ENCODE data around the gene DNAJB11. TPM values are rescaled to one million over a fixed set of nuclear protein-coding genes. Genes with fewer than 3 reads are reported as not detected.
"Not testable (repeated sequence)": the region's sequence is repeated elsewhere in the genome, so short reads cannot be mapped to it uniquely, and the experiment has no call there.

DNAJB11 gene
- polyA plus RNA-seq, 3 donors: 23.6 to 44.9 (median 40.7) TPM

DNA sequence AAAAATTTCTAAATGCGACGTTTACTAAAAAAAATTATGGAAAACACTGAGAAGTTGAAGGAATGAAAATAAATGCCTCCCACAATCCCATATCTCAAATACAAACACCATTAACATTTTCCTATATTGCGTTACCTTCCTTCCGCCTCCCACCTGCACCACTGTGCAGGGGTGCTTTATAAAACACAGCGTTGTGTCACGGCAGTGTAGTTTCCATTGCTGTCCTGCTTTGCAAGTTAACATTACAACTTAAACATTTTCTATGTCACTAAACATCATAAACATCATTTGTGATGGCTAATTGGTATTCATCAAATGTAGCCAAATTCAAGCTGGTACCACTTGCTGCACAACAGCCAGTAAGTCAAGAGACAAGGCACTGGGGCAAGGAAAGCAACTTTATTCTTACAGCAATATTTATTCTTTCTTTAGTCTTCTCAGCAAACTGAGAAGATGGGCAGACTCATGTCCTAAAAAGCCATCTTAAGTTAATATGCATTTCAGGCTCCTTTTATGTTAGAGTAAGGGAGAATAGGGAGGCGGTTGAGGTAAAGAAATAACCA is 57.4 kb downstream of the DNAJB11 start:
- no peak overlapping the region for H3K27ac ChIP-seq (ENCODE audit: low read depth, low read length)
- 82 to 94% (median 92%) methylated on average over 7 of the region's 7 CpGs for WGBS, 3 donors

DNA sequence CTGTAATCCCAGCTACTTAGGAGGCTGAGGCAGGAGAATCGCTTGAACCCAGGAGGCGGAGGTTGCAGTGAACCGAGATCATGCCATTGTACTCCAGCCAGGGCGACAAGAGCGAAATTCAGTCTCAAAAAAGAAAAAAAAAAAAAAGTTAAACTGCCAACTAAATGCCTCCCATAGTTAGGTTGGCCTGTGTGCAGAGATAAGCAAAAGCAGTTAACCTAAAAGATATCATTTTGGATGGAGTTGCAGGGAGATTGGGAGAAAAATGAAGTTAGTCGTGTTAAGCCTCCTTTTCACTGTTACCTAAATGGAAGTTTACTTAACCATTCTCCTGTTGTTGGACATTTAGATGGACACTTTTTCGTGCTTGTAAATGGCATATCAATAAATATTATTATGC is 58.2 kb downstream of the DNAJB11 start:
- no peak overlapping the region for H3K27ac ChIP-seq (ENCODE audit: low read depth, low read length)
- 78 to 86% (median 78%) methylated on average over 7 of the region's 7 CpGs for WGBS, 3 donors

DNA sequence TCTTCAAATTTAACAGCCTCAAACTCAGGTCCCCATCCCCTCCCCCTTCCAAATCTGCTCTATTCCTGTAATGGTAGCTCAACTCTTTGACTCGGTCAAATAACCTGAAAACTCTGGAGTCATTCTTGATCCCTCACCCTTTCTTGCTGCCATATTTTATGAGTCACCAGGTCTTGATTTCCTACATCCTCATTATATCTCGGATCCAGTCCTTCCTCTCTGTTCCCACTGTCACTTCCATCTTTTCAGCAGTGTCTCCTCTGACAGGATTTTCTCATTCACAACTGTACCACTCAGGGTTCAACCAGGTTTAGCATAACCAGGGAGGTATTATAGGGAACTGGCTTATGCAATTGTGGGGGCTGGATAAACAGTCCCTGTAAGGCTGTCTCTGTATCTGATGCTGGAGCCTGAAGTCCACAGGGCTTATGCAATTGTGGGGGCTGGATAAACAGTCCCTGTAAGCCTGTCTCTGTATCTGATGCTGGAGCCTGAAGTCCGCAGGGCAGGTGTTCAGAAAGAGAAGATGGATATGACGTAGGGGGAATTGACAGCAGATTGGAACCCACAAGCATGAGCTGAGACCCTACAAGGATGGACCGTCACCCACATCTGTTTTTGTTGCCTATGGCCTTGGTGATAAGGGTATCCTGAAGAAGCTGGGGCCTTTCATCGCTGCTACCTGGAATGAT is 60.6 kb downstream of the DNAJB11 start:
- H3K27ac ChIP-seq (ENCODE audit: low read depth, low read length): no peak overlapping the region
- 70 to 85% (median 70%) methylated on average over 6 of the region's 6 CpGs for WGBS, 3 donors

DNA sequence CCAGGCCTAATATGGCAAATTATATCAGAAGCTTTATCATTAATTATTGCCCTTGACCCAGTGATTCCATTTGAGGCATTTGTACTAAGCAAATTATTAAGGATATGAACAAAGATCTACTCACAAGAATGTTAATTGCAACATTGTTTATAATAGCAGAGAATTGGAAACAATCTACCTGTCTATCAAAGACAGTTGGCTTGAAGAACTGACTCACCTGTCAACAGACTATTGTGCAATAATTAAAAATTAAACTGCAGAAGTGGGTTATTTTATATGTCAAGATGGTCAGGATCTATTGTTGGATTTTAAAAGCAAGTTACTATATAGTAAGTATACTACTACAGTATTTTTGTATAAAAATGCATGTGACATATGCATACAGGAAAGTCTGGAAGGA is 63.0 kb downstream of the DNAJB11 start:
- no peak overlapping the region for H3K27ac ChIP-seq (ENCODE audit: low read depth, low read length)

DNA sequence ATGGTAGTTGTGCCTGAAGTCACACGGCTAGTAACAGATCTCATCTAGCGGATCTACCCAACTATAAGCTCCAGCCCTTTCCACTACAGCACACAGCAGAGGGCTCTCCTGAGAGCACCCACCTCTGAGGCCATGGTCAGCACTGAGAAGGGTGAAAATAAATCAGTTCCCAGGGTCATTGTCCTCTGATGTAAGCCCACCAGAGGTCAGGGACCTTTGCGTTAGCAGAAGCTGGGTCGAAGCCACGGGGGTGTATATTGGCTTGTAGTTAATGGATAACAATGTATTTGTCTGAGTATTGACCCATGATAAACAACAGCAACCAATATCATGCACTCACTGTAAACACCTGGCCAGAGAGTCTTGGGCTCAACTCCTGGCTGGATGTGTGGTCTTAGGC is 63.7 kb downstream of the DNAJB11 start:
- H3K27ac ChIP-seq (ENCODE audit: low read depth, low read length): not testable (repeated sequence)

More for the DNA sequence above, 63.7 kb downstream of the DNAJB11 start:
- WGBS, 3 donors: 56 to 93% (median 86%) methylated on average over 5 of the region's 5 CpGs

Other genes with a start within 250 kb of the DNAJB11 start
- gene DGKG, start 208.5 kb upstream of the DNAJB11 start, polyA plus RNA-seq: under 1 TPM; 0.38 to 0.56 (median 0.39) TPM
- gene CRYGS, start 26.3 kb upstream of the DNAJB11 start, polyA plus RNA-seq: 1 to 10 TPM; 1.2 to 6.7 (median 1.4) TPM
- gene TBCCD1, start 3.4 kb upstream of the DNAJB11 start, polyA plus RNA-seq: 1 to 10 TPM; 3.5 to 9.8 (median 6.8) TPM
- under 1 TPM in 1 of 3 donors, not detected in 2; 0.06 TPM for gene AHSG, start 42.3 kb downstream of the DNAJB11 start, polyA plus RNA-seq
- not detected for gene FETUB, start 69.7 kb downstream of the DNAJB11 start, polyA plus RNA-seq
- not detected for gene HRG, start 95.3 kb downstream of the DNAJB11 start, polyA plus RNA-seq
- gene KNG1, start 146.6 kb downstream of the DNAJB11 start, polyA plus RNA-seq: under 1 TPM in 2 of 3 donors, not detected in 1; 0.02 to 0.04 TPM
- 100 to 1,000 TPM; 281 to 425 (median 396) TPM for gene EIF4A2, start 212.9 kb downstream of the DNAJB11 start, polyA plus RNA-seq
- 10 to 100 TPM in 2 of 3 donors, 1 to 10 TPM in 1; 7.8 to 14.4 (median 12.7) TPM for gene RFC4, start 235.8 kb downstream of the DNAJB11 start, polyA plus RNA-seq

Data from adipose tissue (tissue), 3 donors.